ENCODE measurements around the gene KIAA0753.

The KIAA0753 gene

GRCh38 chr17:6641247-6641863 lies 844 bp upstream of the KIAA0753 start:
- DNase-seq (ENCODE audit: low spot score) = no peak

DNA sequence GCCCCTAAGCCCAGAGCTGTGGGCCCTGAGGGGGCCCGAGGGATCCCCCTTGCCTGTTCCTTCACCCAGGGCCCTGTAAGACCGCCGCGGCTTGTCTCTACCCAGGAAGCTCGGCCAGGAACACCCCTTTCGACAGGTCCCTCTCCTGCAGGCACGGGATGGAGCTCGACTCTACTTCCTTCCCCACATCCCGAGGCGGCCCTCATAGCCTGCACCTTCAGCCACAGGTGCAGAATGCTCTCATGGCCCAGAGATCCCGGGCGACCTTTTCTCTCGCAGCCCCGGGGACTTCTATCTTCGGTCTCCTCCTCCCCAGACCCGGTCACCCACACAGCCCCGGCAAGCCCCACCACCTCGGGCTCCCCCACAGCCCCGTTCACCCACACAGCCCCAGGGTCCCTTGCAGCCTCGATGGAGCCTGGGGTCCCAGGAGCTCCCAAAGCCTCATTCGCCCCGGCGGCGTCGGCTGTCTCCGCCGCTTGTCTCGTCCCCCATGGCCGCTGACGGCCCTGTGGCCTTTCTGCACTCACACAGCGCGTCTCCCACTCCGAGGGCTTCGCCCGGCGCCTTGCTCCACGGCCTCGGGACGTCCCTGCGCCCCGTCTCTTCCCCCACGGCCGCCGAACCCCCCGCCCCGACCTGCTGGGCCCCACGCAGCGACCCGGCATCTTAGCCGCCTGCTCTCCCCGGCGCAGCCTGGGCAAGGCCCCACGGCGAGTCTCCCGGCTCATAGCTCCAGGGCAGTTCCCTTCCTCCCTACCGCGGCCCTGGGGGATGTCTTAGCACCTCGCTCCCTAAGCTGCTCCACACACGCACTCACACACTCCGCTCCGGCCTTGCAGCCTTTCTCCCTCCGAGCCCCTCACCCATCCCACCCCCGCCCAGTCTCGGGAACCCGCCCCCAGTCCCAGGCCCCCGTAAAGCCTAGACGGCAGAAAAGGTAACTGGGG lies 650 bp downstream of the KIAA0753 start:
- peak; percentile 53 for DNase-seq (ENCODE audit: low spot score)

GRCh38 chr17:6639014-6639585 lies 1.4 kb downstream of the KIAA0753 start:
- no peak for DNase-seq (ENCODE audit: low spot score)

DNA sequence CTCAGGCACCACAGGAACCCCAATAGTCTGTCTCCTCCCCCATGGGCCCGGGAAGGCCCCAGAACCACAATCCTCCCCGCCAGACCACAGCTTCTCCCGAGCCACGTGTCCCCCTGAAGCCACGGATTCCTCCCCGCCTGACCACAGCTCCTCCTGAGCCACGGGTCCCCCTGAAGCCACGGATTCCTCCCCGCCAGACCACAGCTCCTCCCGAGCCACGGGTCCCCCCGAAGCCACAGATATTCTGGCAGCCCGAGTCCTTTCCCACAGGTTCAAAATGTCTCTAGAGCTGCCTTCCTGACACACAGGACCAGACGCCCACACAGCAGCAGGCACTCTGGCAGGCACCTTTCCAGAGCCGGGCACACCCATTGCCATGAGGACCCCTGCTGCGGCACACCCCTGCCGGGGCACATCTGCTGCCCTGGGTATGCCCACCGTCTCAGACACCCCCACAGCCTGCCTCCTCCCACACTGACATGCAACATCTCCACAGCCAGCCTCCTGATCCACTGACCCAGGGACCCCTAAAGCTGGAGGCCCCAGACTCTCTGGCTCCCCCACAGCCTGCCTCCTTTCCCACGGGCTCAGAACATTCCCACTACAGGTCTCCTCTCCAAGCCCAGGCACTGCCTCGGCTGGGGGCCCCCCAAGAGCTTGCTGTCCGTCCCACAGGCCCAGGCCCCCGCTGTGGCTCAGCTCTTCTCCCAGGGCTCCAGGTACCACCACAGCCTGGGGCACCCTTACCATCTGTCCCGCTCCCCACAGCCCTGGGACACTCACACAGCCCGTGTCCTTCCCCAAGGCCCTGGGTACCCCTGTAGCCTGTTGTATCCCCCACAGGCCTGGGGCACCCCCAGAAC lies 2.2 kb downstream of the KIAA0753 start:
- no peak for DNase-seq (ENCODE audit: low spot score)

- DNase-seq (ENCODE audit: low spot score) = no peak
Measured at GRCh38 chr17:6637458-6637840, 3.1 kb downstream of the KIAA0753 start.

GRCh38 chr17:6636616-6637457 lies 3.7 kb downstream of the KIAA0753 start:
- no peak for DNase-seq (ENCODE audit: low spot score)

- no peak for DNase-seq (ENCODE audit: low spot score)
Measured at GRCh38 chr17:6636105-6636504, 4.4 kb downstream of the KIAA0753 start.

DNA sequence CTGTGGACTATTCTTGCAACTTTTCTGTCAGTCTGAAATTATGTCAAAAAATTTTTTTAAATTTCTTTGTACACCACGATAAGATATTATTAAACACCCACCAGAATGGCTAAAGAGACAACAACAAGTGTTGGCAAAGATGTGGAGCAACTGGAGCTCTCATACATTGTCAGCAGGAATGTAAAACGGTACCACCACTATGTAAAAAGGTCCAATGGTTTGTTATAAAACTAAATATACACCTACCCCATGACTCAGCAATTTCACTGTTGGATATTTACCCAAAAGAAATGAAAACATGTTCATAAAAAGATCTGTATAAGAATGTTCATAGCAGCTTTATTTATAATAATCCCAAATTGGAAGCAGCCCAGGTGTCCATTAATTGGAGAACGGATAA lies 7.2 kb downstream of the KIAA0753 start:
- no peak for DNase-seq (ENCODE audit: low spot score)

GRCh38 chr17:6632530-6632929 lies 8.0 kb downstream of the KIAA0753 start:
- DNase-seq (ENCODE audit: low spot score) = no peak

- DNase-seq (ENCODE audit: low spot score) = no peak
Measured at GRCh38 chr17:6630390-6630789, 10.1 kb downstream of the KIAA0753 start.

GRCh38 chr17:6627019-6627418 lies 13.5 kb downstream of the KIAA0753 start:
- DNase-seq (ENCODE audit: low spot score) = no peak

DNA sequence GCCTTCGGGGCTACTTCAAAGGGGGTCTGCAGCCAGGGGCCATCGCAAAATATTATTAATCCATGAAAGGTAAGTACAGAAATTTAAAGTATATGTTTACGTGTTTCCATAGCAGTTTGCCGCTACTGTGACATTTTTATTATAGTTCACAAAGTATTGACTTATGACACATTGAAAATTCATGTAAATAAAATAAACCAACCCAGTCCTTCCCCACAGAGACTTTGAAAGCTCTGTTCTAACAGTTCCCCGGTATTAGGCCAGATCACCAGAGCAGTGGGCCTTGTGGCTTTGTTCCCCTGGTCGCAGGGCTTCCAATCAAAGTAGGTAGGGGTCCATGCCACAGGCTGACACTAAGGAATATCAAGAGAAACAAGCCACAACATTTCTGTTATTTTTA lies 13.9 kb downstream of the KIAA0753 start:
- DNase-seq (ENCODE audit: low spot score) = no peak

DNA sequence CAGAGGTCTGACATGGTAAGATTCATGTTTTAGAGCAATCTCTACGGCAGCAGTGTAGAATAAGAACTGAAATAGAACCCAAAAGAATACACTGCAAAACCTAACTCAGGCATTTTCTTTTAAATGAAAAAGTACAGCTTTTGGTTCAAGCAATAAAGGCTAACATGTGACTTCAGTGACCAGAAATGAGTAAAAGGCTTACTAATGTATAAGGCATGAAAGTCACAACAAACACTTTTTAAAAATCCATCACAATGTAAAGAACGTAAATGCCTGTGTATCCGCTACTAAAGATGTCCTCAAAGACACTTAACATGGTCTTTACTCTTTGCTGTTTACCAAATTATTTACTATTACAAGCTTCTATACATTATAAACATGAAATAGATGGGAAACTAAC lies 16.6 kb downstream of the KIAA0753 start:
- no peak for DNase-seq (ENCODE audit: low spot score)

- DNase-seq (ENCODE audit: low spot score) = no peak
Measured at GRCh38 chr17:6611231-6611630, 29.3 kb downstream of the KIAA0753 start.

DNA sequence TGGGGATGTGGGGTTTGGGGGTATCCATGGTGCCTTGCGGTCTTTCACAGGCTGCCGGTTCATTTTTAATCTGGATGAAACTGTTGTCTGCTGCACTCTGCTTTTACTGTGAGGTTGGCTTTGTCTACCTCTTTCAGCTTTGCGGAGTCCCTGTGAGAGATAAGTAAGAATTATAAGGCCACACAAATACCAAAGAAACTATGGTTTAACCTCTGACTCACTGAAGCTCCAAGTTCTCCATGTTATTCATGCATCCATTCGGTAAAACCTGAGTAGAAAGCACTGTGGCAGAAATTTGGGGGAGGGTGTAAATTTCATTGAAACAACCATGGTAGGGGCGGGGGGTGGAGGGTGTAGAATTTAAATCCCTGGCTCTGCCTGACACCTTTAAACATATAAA lies 30.5 kb downstream of the KIAA0753 start:
- DNase-seq (ENCODE audit: low spot score) = no peak

GRCh38 chr17:6608321-6608720 lies 32.2 kb downstream of the KIAA0753 start:
- no peak for DNase-seq (ENCODE audit: low spot score)

- DNase-seq (ENCODE audit: low spot score) = no peak
Measured at GRCh38 chr17:6605142-6605541, 35.4 kb downstream of the KIAA0753 start.

DNA sequence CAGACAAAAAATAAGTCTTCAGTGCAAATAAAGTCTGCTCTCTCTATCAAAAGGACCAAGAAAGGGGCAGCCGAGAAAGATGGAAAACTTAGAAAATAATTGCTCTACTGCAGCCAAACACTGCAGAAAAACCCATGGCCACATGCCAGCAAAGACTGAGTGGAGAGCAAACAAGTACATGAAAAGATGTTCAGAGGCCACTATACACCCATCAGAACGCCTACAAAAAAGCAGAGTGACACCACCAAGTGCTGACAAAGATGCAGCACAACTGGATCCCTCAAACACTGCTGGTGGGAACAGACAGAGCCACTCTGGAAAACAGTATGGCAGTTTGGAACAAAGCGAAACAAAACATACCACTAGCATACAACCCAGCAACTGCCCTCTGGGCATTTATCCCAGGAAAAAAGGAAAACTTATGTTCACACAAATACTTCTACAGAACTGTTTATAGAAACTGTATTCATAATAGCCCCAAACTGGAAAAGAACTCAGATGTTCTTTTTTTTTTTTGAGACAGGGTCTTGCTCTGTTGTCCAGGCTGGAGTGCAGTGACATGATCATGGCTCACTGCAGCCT lies 36.7 kb downstream of the KIAA0753 start:
- DNase-seq (ENCODE audit: low spot score) = no peak

- DNase-seq (ENCODE audit: low spot score) = no peak
Measured at GRCh38 chr17:6602141-6602540, 38.4 kb downstream of the KIAA0753 start.

GRCh38 chr17:6599364-6599763 lies 41.1 kb downstream of the KIAA0753 start:
- no peak for DNase-seq (ENCODE audit: low spot score)

GRCh38 chr17:6597727-6598126 lies 42.8 kb downstream of the KIAA0753 start:
- DNase-seq (ENCODE audit: low spot score) = no peak

Data from iPS-NIHi11 (cell line).